GM12878 (cell line): ENCODE data around the gene RAB40B. TPM values are rescaled to one million over a fixed set of nuclear protein-coding genes. Genes with fewer than 3 reads are reported as not detected.

Experiments
- ATAC-seq: fragments of 200-7000 bp; cut with Tn5 transposase; 3 replicates; pipeline ENCODE4 v1.9.1; 2020; ENCODE audit warnings: mild to moderate bottlenecking, moderate library complexity
- BruUV-seq: library from RNA; stranded (reverse); fragments of 400-500 nt; replicated peaks from 2 replicates; lab custom pipeline; 2021; lab: Mats Ljungman, UMichigan
- CTCF ChIA-PET: fragments of 300-600 bp; sonication (Branson Sonifier 250); formaldehyde crosslinking; extraction: SDS; loops from one replicate; lab custom pipeline; 2021; ENCODE audit warnings: inconsistent platforms; lab: Yijun Ruan, JAX
- POLR2A ChIA-PET: fragments of 350-600 bp; formaldehyde crosslinking; extraction: SDS; loops from one replicate; lab custom pipeline; 2021; ENCODE audit warnings: inconsistent platforms; lab: Charles Lee
- RAD21 ChIA-PET: fragments of 300-600 bp; sonication (Branson Sonifier 250); formaldehyde crosslinking; loops from one replicate; lab custom pipeline; 2023; ENCODE audit warnings: antibody characterized with exemption; ENCODE audit not compliant: unreplicated experiment; lab: Charles Lee
- SMC1A ChIA-PET: fragments of 300-600 bp; sonication (Branson Sonifier 250); formaldehyde crosslinking; loops from one replicate; lab custom pipeline; 2023; ENCODE audit not compliant: unreplicated experiment, uncharacterized antibody; lab: Charles Lee
- DNase-seq: peaks from one replicate; pipeline ENCODE4 v3.0.0-alpha.2; 2011; ENCODE audit warnings: low read depth, low spot score
- FAIRE-seq: peaks from 3 replicates; lab custom pipeline; 2011; peaks lifted over from hg19 to GRCh38; lab: Jason Lieb, UNC
- H2AFZ ChIP-seq: 2 replicates; pipeline ENCODE4 v1.6.0; 2011; ENCODE audit warnings: low read depth, low read length, control low read depth; ENCODE audit not compliant: control insufficient read depth
- H3K27ac ChIP-seq: 2 replicates; pipeline ENCODE4 v1.5.1; 2011; ENCODE audit warnings: control low read depth; ENCODE audit not compliant: control insufficient read depth, insufficient read depth
- H3K27me3 ChIP-seq, 2 experiments: replicated peaks in 1 of 2; 2 replicates each; pipeline versions ENCODE4 v1.6.0 to v1.6.1; 2011; ENCODE audit warnings: low read length in 1 of 2; ENCODE audit not compliant: control insufficient read depth in 2 of 2, insufficient read depth in 2 of 2
- H3K36me3 ChIP-seq, 2 experiments: 2 replicates each; pipeline ENCODE4 v1.5.1; 2011; ENCODE audit warnings: low read length in 1 of 2; ENCODE audit not compliant: control insufficient read depth in 2 of 2, insufficient read depth in 2 of 2
- H3K4me1 ChIP-seq: 2 replicates; pipeline ENCODE4 v1.6.1; 2011; ENCODE audit warnings: mild to moderate bottlenecking, low read length, moderate library complexity, mixed read lengths; ENCODE audit not compliant: control insufficient read depth, insufficient read depth
- H3K4me2 ChIP-seq: 2 replicates; pipeline ENCODE4 v1.6.0; 2011; ENCODE audit warnings: control low read depth; ENCODE audit not compliant: control insufficient read depth, insufficient read depth
- H3K4me3 ChIP-seq: fragments of 200-600 bp; sonication (generic); 2 replicates; pipeline ENCODE4 v1.5.1; 2016
- H3K79me2 ChIP-seq: 2 replicates; pipeline ENCODE4 v1.6.0; 2011; ENCODE audit warnings: low read length; ENCODE audit not compliant: control insufficient read depth, insufficient read depth
- H3K9ac ChIP-seq: 2 replicates; pipeline ENCODE4 v1.8.0; 2011; ENCODE audit warnings: low read length, control low read depth, mixed read lengths; ENCODE audit not compliant: control insufficient read depth, insufficient read depth
- H3K9me3 ChIP-seq: replicated peaks from 3 replicates; pipeline ENCODE4 v1.5.1; 2011; ENCODE audit warnings: mild to moderate bottlenecking, low read length; ENCODE audit not compliant: control insufficient read depth, insufficient read depth
- H4K20me1 ChIP-seq: 2 replicates; pipeline ENCODE4 v1.6.0; 2011; ENCODE audit not compliant: control insufficient read depth, insufficient read depth
- CBX3 ChIP-seq: fragments of 200-600 bp; sonication (generic); IDR thresholded peaks from 2 replicates; pipeline ENCODE4 v1.6.1; 2016; ENCODE audit warnings: low read depth, borderline replicate concordance
- GATAD2B ChIP-seq: fragments of 450-650 bp; conservative IDR thresholded peaks from 2 replicates; pipeline ENCODE4 v1.6.1; 2017; ENCODE audit warnings: low read depth, mild to moderate bottlenecking, moderate library complexity
- RCOR1 ChIP-seq: conservative IDR thresholded peaks from 2 replicates; pipeline ENCODE4 v1.6.1; 2012; ENCODE audit warnings: low read depth, low read length, improper control_type of control experiment
- SMAD5 ChIP-seq: IDR thresholded peaks from 2 replicates; pipeline ENCODE4 v1.6.1; 2016; ENCODE audit warnings: antibody characterized with exemption, low read depth
- STAT1 ChIP-seq: fragments of 450-650 bp; conservative IDR thresholded peaks from 2 replicates; pipeline ENCODE4 v1.6.1; 2014; ENCODE audit warnings: antibody characterized with exemption, mild to moderate bottlenecking
- TAF1 ChIP-seq: IDR thresholded peaks from 2 replicates; pipeline ENCODE4 v1.6.1; 2011; ENCODE audit warnings: mild to moderate bottlenecking, low read depth, low read length, borderline replicate concordance
- ZNF384 ChIP-seq: IDR thresholded peaks from 2 replicates; pipeline ENCODE4 v1.6.1; 2012; ENCODE audit warnings: low read depth, mild to moderate bottlenecking, low read length, improper control_type of control experiment, borderline replicate concordance
- WGBS: methylation state at CpG from one replicate; pipeline ENCODE4 v1.1.6; 2016; ENCODE audit warnings: low lambda C conversion rate; ENCODE audit not compliant: insufficient replicate concordance, insufficient coverage; ENCODE audit errors: missing lambda C conversion rate; 5-methylcytosine and 5-hydroxymethylcytosine counted together
- in situ Hi-C: fragments of 300-500 bp; cut with MboI; formaldehyde crosslinking; loops from 9 replicates; pipeline ENCODE4 v1.14.3; 2018; ENCODE audit warnings: mixed read lengths
- intact Hi-C: fragments of 100-400 bp; cut with micrococcal nuclease; formaldehyde crosslinking; loops from one replicate; pipeline ENCODE4 v1.14.2; 2022; ENCODE audit not compliant: unreplicated experiment
- polyA plus RNA-seq, 11 experiments: library from polyadenylated mRNA; depleted of rRNA in 4 of 11; unstranded in 6 of 11; stranded (reverse) in 5 of 11; fragments of >200 nt; fragmentation: Nextera tagmentation in 4 of 11; fragmentation: Illumina TruSeq in 1 of 11; extraction: Ambion mirVana in 4 of 11; extraction: Trizol in 1 of 11; gene quantifications; 1 replicate in 1 of 11; 2 replicates in 10 of 11; pipeline versions ENCODE4 v1.2.1 to v1.2.3, GENCODE V29; 2011 to 2016; ENCODE audit warnings: inconsistent platforms in 2 of 11, missing spikeins in 2 of 11, low read depth in 1 of 11
- total RNA-seq, 4 experiments: library from RNA; depleted of rRNA in 3 of 4; stranded (reverse); fragments of >200 nt in 3 of 4; fragmentation: Illumina TruSeq in 1 of 4; extraction: Trizol in 1 of 4; gene quantifications; 2 replicates each; pipeline versions ENCODE4 v1.2.1 to v1.2.3, GENCODE V29; 2013 to 2021
- TF ChIP-seq, protein P1 (sequence below): IDR thresholded peaks from 2 replicates; pipeline ENCODE4 v1.6.1; 2011; ENCODE audit warnings: borderline replicate concordance, low read depth, mild to moderate bottlenecking, moderate library complexity, mixed read lengths, low read length; ENCODE audit not compliant: insufficient read depth; ENCODE audit errors: extremely low read length
- TF ChIP-seq, protein P2 (sequence below): fragments of 450-650 bp; IDR thresholded peaks from 2 replicates; pipeline ENCODE4 v1.6.1; 2017; ENCODE audit warnings: borderline replicate concordance

RAB40B gene
- total and polyA plus RNA-seq, 10 of the 15 experiments (the other 5 are each of a cell fraction or from before 2014, with no cell fraction given): 0.06 to 2.8 (median 1.4) TPM

DNA sequence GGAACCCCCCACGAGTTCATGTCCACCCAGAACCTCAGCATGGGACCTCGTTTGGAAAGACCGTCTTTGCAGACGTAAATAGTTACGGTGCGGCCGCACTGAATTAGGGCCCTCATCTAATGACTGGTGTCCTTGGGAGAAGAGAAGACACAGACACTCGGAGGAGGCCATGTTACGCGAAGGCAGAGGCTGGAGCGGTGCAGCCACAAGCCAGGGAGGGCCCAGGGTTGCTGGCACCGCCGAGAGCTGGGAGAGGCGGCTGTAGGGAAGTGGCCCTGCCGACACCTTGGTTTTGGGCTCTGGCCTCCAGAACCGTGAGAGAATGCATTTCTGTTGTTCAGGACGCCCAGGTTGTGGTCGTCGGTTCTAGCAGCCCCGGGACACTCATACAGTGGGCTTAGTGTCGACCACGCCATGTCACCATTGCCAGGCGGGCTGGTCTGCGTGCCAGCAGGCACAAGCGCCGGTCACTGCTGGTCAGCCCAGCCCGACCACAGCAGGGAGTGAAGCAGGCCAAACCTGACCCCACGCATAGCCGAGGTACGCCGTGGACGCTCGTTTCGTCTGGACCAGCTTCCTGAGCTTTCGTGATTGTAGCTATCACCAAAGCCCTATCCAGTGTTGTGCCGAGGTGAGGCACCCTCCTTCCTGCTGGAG is 39.6 kb downstream of the RAB40B start:
- Histone ChIP-seq H3K4me2 (no peak overlapping the region), H3K9ac (no peak overlapping the region), H3K27ac (no peak overlapping the region), H3K36me3 (no peaks in the 10 kb centered on the region), H4K20me1 (no peaks in the 10 kb centered on the region), H3K4me3 (no peak overlapping the region), H3K9me3 (no peaks in the 10 kb centered on the region), H3K4me1 (no peaks in the 10 kb centered on the region), H3K27me3 (no peaks in the 10 kb centered on the region), H3K79me2 (no peaks in the 10 kb centered on the region), H2AFZ (no peak overlapping the region)
- ChIA-PET SMC1A (no interaction called here), CTCF (no interaction called here), RAD21 (no interaction called here), POLR2A (no interaction called here)
- TF ChIP-seq SMAD5: no peak
- TF ChIP-seq, protein P1, sequence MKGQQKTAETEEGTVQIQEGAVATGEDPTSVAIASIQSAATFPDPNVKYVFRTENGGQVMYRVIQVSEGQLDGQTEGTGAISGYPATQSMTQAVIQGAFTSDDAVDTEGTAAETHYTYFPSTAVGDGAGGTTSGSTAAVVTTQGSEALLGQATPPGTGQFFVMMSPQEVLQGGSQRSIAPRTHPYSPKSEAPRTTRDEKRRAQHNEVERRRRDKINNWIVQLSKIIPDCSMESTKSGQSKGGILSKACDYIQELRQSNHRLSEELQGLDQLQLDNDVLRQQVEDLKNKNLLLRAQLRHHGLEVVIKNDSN: no peak
- no peak for TF ChIP-seq ZNF384
- TF ChIP-seq STAT1: no peak
- TF ChIP-seq GATAD2B: no peak
- no peak for TF ChIP-seq TAF1
- no peak for TF ChIP-seq RCOR1
- TF ChIP-seq, protein P2, sequence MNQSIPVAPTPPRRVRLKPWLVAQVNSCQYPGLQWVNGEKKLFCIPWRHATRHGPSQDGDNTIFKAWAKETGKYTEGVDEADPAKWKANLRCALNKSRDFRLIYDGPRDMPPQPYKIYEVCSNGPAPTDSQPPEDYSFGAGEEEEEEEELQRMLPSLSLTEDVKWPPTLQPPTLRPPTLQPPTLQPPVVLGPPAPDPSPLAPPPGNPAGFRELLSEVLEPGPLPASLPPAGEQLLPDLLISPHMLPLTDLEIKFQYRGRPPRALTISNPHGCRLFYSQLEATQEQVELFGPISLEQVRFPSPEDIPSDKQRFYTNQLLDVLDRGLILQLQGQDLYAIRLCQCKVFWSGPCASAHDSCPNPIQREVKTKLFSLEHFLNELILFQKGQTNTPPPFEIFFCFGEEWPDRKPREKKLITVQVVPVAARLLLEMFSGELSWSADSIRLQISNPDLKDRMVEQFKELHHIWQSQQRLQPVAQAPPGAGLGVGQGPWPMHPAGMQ: no peak
- no peak for TF ChIP-seq CBX3
- in situ Hi-C loops (loop anchor here (10.0 kb wide), 1 partner anchor 86 kb away; no protein-coding TSS in a partner anchor), intact Hi-C loops (no loop called here)
- no TSS peak for BruUV-seq
- FAIRE-seq (no peak), ATAC-seq (no peak), DNase-seq (no peak)
- 80% methylated on average over 36 of the region's 36 CpGs for WGBS
